Lower lobe of right lung (tissue), 2 donors: ENCODE results near the gene MARCHF3. TPM values are rescaled to one million over a fixed set of nuclear protein-coding genes. Genes with fewer than 3 reads are reported as not detected.
A peak's percentile ranks its signal among the peaks of the same experiment; 100 is the strongest.

Source experiments
- ATAC-seq, 2 donors: fragments of 200-7000 bp; cut with Tn5 transposase; one replicate each; pipeline ENCODE4 v1.9.1; 2020 to 2022; ENCODE audit warnings: mild to moderate bottlenecking in 2 of 2, moderate library complexity in 2 of 2
- DNase-seq: peaks from one replicate; pipeline ENCODE4 v3.0.0-alpha.2; 2020
- H3K27ac ChIP-seq: fragments of 200-600 bp; one replicate; pipeline ENCODE4 v1.8.0; 2022
- H3K27me3 ChIP-seq: fragments of 200-600 bp; one replicate; pipeline ENCODE4 v1.8.0; 2022; ENCODE audit warnings: low read depth
- H3K36me3 ChIP-seq: fragments of 200-600 bp; one replicate; pipeline ENCODE4 v1.8.0; 2022; ENCODE audit warnings: mild to moderate bottlenecking
- H3K4me1 ChIP-seq: fragments of 200-600 bp; one replicate; pipeline ENCODE4 v1.8.0; 2022
- H3K4me3 ChIP-seq: fragments of 200-600 bp; one replicate; pipeline ENCODE4 v1.8.0; 2022; ENCODE audit warnings: mild to moderate bottlenecking
- H3K9me3 ChIP-seq: fragments of 200-600 bp; one replicate; pipeline ENCODE4 v1.8.0; 2022
- CTCF ChIP-seq: fragments of 200-600 bp; IDR thresholded peaks from one replicate; pipeline ENCODE4 v1.8.0; 2022; ENCODE audit warnings: antibody characterized with exemption, mild to moderate bottlenecking
- intact Hi-C: fragments of 100-400 bp; cut with DNase I; formaldehyde crosslinking; loops from one replicate; pipeline ENCODE4 v1.11.0; 2022
- total RNA-seq: library from RNA; stranded (reverse); fragmentation: NEBNext Ultra II Directional; extraction: Animal tissue kit (Norgen Biotek cat#: 25700); gene quantifications from one replicate; pipeline ENCODE4 v1.2.1, GENCODE V29; 2021
- donor health status: DM: no; HTN: yes; CAD: no; lungs with severe emphysema.

MARCHF3 gene
- total RNA-seq, 1 donor from 2014 or later: 14.3 TPM

- TF ChIP-seq CTCF: no peak
- intact Hi-C loops: no loop called here
- Histone ChIP-seq H3K9me3 (no peaks in the 10 kb centered on the region), H3K4me1 (no peaks in the 10 kb centered on the region), H3K36me3 (no peaks in the 10 kb centered on the region), H3K27me3 (no peaks in the 10 kb centered on the region), H3K27ac (no peak overlapping the region), H3K4me3 (no peak overlapping the region)
- DNase-seq: no peak
- ATAC-seq: no peak
Measured at GRCh38 chr5:126877602-126878001, 152.8 kb downstream of the MARCHF3 start.

GRCh38 chr5:126875303-126875785 lies 155.0 kb downstream of the MARCHF3 start:
- no peaks in the 10 kb centered on the region for H3K36me3 ChIP-seq
- intact Hi-C loops: no loop called here
- no peaks in the 10 kb centered on the region for H3K27me3 ChIP-seq
- DNase-seq (no peak), ATAC-seq (peak in 1 of 2 donors; percentile 16)
- no peaks in the 10 kb centered on the region for H3K9me3 ChIP-seq
- TF ChIP-seq CTCF: no peak
- no peak overlapping the region for H3K27ac ChIP-seq
- H3K4me3 ChIP-seq: no peak overlapping the region
- no peaks in the 10 kb centered on the region for H3K4me1 ChIP-seq

- H3K4me1 ChIP-seq: no peaks in the 10 kb centered on the region
- no peak for TF ChIP-seq CTCF
- H3K27ac ChIP-seq: no peak overlapping the region
- DNase-seq: no peak
- H3K36me3 ChIP-seq: no peaks in the 10 kb centered on the region
- no peaks in the 10 kb centered on the region for H3K9me3 ChIP-seq
- intact Hi-C loops: no loop called here
- H3K4me3 ChIP-seq: no peak overlapping the region
- ATAC-seq: no peak
- H3K27me3 ChIP-seq: no peaks in the 10 kb centered on the region
Measured at GRCh38 chr5:126872561-126873354, 157.6 kb downstream of the MARCHF3 start.

GRCh38 chr5:126871441-126871840 lies 158.9 kb downstream of the MARCHF3 start:
- no peaks in the 10 kb centered on the region for H3K27me3 ChIP-seq
- intact Hi-C loops: no loop called here
- no peaks in the 10 kb centered on the region for H3K4me1 ChIP-seq
- H3K36me3 ChIP-seq: no peaks in the 10 kb centered on the region
- no peak for TF ChIP-seq CTCF
- DNase-seq (no peak), ATAC-seq (no peak)
- no peaks in the 10 kb centered on the region for H3K9me3 ChIP-seq
- H3K27ac ChIP-seq: no peak overlapping the region
- H3K4me3 ChIP-seq: no peak overlapping the region

DNA sequence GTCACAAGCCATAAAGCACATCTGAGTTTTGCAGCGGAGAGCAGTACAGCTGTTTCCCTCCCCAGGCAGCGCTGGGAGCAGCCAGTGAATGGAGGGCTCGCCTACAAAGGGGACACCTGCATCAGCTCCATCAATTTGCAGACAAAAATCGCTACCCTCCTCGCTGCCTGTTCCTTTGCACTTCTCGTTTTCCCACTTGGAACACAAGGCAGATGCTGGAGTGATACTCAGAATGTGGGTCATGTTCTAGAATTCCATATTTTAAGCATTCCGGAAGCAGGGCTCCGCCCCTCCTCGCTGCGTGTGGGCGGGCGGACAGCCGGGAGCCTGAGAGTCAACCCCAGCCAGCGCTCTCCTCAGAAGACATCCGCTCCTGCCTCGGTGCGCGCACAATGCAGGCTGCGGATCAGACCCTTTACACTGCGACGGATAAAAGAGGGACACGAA lies 161.3 kb downstream of the MARCHF3 start:
- no peak overlapping the region for H3K27ac ChIP-seq
- peak; percentile 45 to 59 for ATAC-seq
- H3K27me3 ChIP-seq: no peaks in the 10 kb centered on the region
- no peak overlapping the region for H3K4me3 ChIP-seq
- TF ChIP-seq CTCF: no peak
- intact Hi-C loops: no loop called here
- no peaks in the 10 kb centered on the region for H3K9me3 ChIP-seq
- H3K4me1 ChIP-seq: no peaks in the 10 kb centered on the region
- DNase-seq: no peak
- no peaks in the 10 kb centered on the region for H3K36me3 ChIP-seq
